ENCODE measurements around the gene EFL1. TPM values are rescaled to one million over a fixed set of nuclear protein-coding genes. Genes with fewer than 3 reads are reported as not detected.

The EFL1 gene
- total RNA-seq, 1 experiment from 2014 or later, result 21.4 TPM

GRCh38 chr15:82138306-82138705 is 124.2 kb downstream of the EFL1 start:
- no peak for DNase-seq

GRCh38 chr15:82137261-82137660 is 125.3 kb downstream of the EFL1 start:
- peaks cover 2% of the 10 kb centered on the region for H3K36me3 ChIP-seq (replicated peaks; ENCODE audit: control insufficient read depth, insufficient read depth, low read length)
- no peaks in the 10 kb centered on the region for H3K27me3 ChIP-seq (ENCODE audit: control insufficient read depth, insufficient read depth, low read length)
- H3K4me3 ChIP-seq (ENCODE audit: insufficient read depth, low read depth, low read length), result no peak overlapping the region
- no peak for DNase-seq

More at GRCh38 chr15:82138306-82138705, 124.2 kb downstream of the EFL1 start:
- Histone ChIP-seq H3K4me3 (ENCODE audit: insufficient read depth, low read depth, low read length) (no peak overlapping the region), H3K27me3 (ENCODE audit: control insufficient read depth, insufficient read depth, low read length) (no peaks in the 10 kb centered on the region), H3K36me3 (replicated peaks; ENCODE audit: control insufficient read depth, insufficient read depth, low read length) (peaks cover 2% of the 10 kb centered on the region)

GRCh38 chr15:82136120-82136519 is 126.4 kb downstream of the EFL1 start:
- Histone ChIP-seq H3K27me3 (ENCODE audit: control insufficient read depth, insufficient read depth, low read length) (no peaks in the 10 kb centered on the region), H3K4me3 (ENCODE audit: insufficient read depth, low read depth, low read length) (no peak overlapping the region), H3K36me3 (replicated peaks; ENCODE audit: control insufficient read depth, insufficient read depth, low read length) (peaks cover 2% of the 10 kb centered on the region)
- DNase-seq, result no peak

GRCh38 chr15:82135638-82136037 is 126.9 kb downstream of the EFL1 start:
- H3K27me3 ChIP-seq (ENCODE audit: control insufficient read depth, insufficient read depth, low read length), result no peaks in the 10 kb centered on the region
- H3K36me3 ChIP-seq (replicated peaks; ENCODE audit: control insufficient read depth, insufficient read depth, low read length), result peaks cover 2% of the 10 kb centered on the region
- no peak for DNase-seq
- no peak overlapping the region for H3K4me3 ChIP-seq (ENCODE audit: insufficient read depth, low read depth, low read length)

GRCh38 chr15:82134461-82134860 is 128.1 kb downstream of the EFL1 start:
- peaks cover 2% of the 10 kb centered on the region for H3K36me3 ChIP-seq (replicated peaks; ENCODE audit: control insufficient read depth, insufficient read depth, low read length)
- no peaks in the 10 kb centered on the region for H3K27me3 ChIP-seq (ENCODE audit: control insufficient read depth, insufficient read depth, low read length)
- DNase-seq, result no peak
- H3K4me3 ChIP-seq (ENCODE audit: insufficient read depth, low read depth, low read length), result no peak overlapping the region

- H3K36me3 ChIP-seq (replicated peaks; ENCODE audit: control insufficient read depth, insufficient read depth, low read length), result no peaks in the 10 kb centered on the region; the same call in none of the 2 replicates
- DNase-seq, result no peak
Measured at GRCh38 chr15:82133251-82133650, 129.3 kb downstream of the EFL1 start.

GRCh38 chr15:82132742-82133141 is 129.8 kb downstream of the EFL1 start:
- H3K36me3 ChIP-seq (replicated peaks; ENCODE audit: control insufficient read depth, insufficient read depth, low read length), result no peaks in the 10 kb centered on the region; the same call in none of the 2 replicates
- H3K27me3 ChIP-seq (ENCODE audit: control insufficient read depth, insufficient read depth, low read length), result no peaks in the 10 kb centered on the region
- no peak overlapping the region for H3K4me3 ChIP-seq (ENCODE audit: insufficient read depth, low read depth, low read length)
- no peak for DNase-seq

More at GRCh38 chr15:82133251-82133650, 129.3 kb downstream of the EFL1 start:
- no peaks in the 10 kb centered on the region for H3K27me3 ChIP-seq (ENCODE audit: control insufficient read depth, insufficient read depth, low read length)
- no peak overlapping the region for H3K4me3 ChIP-seq (ENCODE audit: insufficient read depth, low read depth, low read length)

GRCh38 chr15:82132096-82132495 is 130.4 kb downstream of the EFL1 start:
- H3K36me3 ChIP-seq (replicated peaks; ENCODE audit: control insufficient read depth, insufficient read depth, low read length), result no peaks in the 10 kb centered on the region; the same call in none of the 2 replicates

GRCh38 chr15:82130248-82130647 is 132.3 kb downstream of the EFL1 start:
- H3K36me3 ChIP-seq (replicated peaks; ENCODE audit: control insufficient read depth, insufficient read depth, low read length), result no peaks in the 10 kb centered on the region; the same call in none of the 2 replicates
- no peaks in the 10 kb centered on the region for H3K27me3 ChIP-seq (ENCODE audit: control insufficient read depth, insufficient read depth, low read length)
- no peak overlapping the region for H3K4me3 ChIP-seq (ENCODE audit: insufficient read depth, low read depth, low read length)
- no peak for DNase-seq

More at GRCh38 chr15:82132096-82132495, 130.4 kb downstream of the EFL1 start:
- Histone ChIP-seq H3K4me3 (ENCODE audit: insufficient read depth, low read depth, low read length) (no peak overlapping the region), H3K27me3 (ENCODE audit: control insufficient read depth, insufficient read depth, low read length) (no peaks in the 10 kb centered on the region)
- no peak for DNase-seq

GRCh38 chr15:82129761-82130160 is 132.8 kb downstream of the EFL1 start:
- H3K36me3 ChIP-seq (replicated peaks; ENCODE audit: control insufficient read depth, insufficient read depth, low read length), result no peaks in the 10 kb centered on the region; the same call in none of the 2 replicates
- DNase-seq, result no peak
- no peak overlapping the region for H3K4me3 ChIP-seq (ENCODE audit: insufficient read depth, low read depth, low read length)
- no peaks in the 10 kb centered on the region for H3K27me3 ChIP-seq (ENCODE audit: control insufficient read depth, insufficient read depth, low read length)

GRCh38 chr15:82129149-82129692 is 133.3 kb downstream of the EFL1 start:
- Histone ChIP-seq H3K4me3 (ENCODE audit: insufficient read depth, low read depth, low read length) (no peak overlapping the region), H3K36me3 (replicated peaks; ENCODE audit: control insufficient read depth, insufficient read depth, low read length) (no peaks in the 10 kb centered on the region; the same call in none of the 2 replicates), H3K27me3 (ENCODE audit: control insufficient read depth, insufficient read depth, low read length) (no peaks in the 10 kb centered on the region)
- DNase-seq, result no peak

- no peak for DNase-seq
- H3K36me3 ChIP-seq (replicated peaks; ENCODE audit: control insufficient read depth, insufficient read depth, low read length), result no peaks in the 10 kb centered on the region; the same call in 1 of the 2 replicates
Measured at GRCh38 chr15:82128401-82129148, 134.0 kb downstream of the EFL1 start.

GRCh38 chr15:82127581-82127980 is 135.0 kb downstream of the EFL1 start:
- no peak overlapping the region for H3K4me3 ChIP-seq (ENCODE audit: insufficient read depth, low read depth, low read length)
- H3K36me3 ChIP-seq (replicated peaks; ENCODE audit: control insufficient read depth, insufficient read depth, low read length), result no peaks in the 10 kb centered on the region; the same call in 1 of the 2 replicates
- H3K27me3 ChIP-seq (ENCODE audit: control insufficient read depth, insufficient read depth, low read length), result no peaks in the 10 kb centered on the region
- DNase-seq, result no peak

More at GRCh38 chr15:82128401-82129148, 134.0 kb downstream of the EFL1 start:
- Histone ChIP-seq H3K27me3 (ENCODE audit: control insufficient read depth, insufficient read depth, low read length) (no peaks in the 10 kb centered on the region), H3K4me3 (ENCODE audit: insufficient read depth, low read depth, low read length) (no peak overlapping the region)

GRCh38 chr15:82126346-82126745 is 136.2 kb downstream of the EFL1 start:
- Histone ChIP-seq H3K4me3 (ENCODE audit: insufficient read depth, low read depth, low read length) (no peak overlapping the region), H3K27me3 (ENCODE audit: control insufficient read depth, insufficient read depth, low read length) (no peaks in the 10 kb centered on the region), H3K36me3 (replicated peaks; ENCODE audit: control insufficient read depth, insufficient read depth, low read length) (no peaks in the 10 kb centered on the region; the same call in 1 of the 2 replicates)
- DNase-seq, result no peak

Data from H7 (cell line).